GM12878 (cell line): ENCODE results near the gene GNB2. TPM values are rescaled to one million over a fixed set of nuclear protein-coding genes. Genes with fewer than 3 reads are reported as not detected.

Experiments used
- BCL11A ChIP-seq: IDR thresholded peaks from 2 replicates; pipeline ENCODE4 v1.6.1; 2011; ENCODE audit warnings: low read depth, low read length
- CBX5 ChIP-seq: sonication (generic); IDR thresholded peaks from 2 replicates; pipeline ENCODE4 v1.6.1; 2016; ENCODE audit warnings: low read depth, moderate library complexity, mild to moderate bottlenecking, inconsistent platforms
- CHD2 ChIP-seq: IDR thresholded peaks from 2 replicates; pipeline ENCODE4 v1.6.1; 2011; ENCODE audit warnings: low read depth, low read length, improper control_type of control experiment, borderline replicate concordance
- EGR1 ChIP-seq, 2 experiments: IDR thresholded peaks; 1 replicate in 1 of 2; 2 replicates in 1 of 2; pipeline ENCODE4 v1.6.1; 2011 to 2012; ENCODE audit warnings: low read depth in 2 of 2, low read length in 2 of 2, borderline replicate concordance in 1 of 2, mild to moderate bottlenecking in 1 of 2, moderate library complexity in 1 of 2
- EP300 ChIP-seq, 2 experiments: fragments of 150-350 bp in 1 of 2; IDR thresholded peaks; 2 replicates each; pipeline ENCODE4 v1.6.1; 2011 to 2012; ENCODE audit warnings: low read depth in 2 of 2, low read length in 2 of 2, borderline replicate concordance in 1 of 2, improper control_type of control experiment in 1 of 2, inconsistent platforms in 1 of 2; ENCODE audit not compliant: control insufficient read depth in 1 of 2
- HCFC1 ChIP-seq: fragments of 150-350 bp; IDR thresholded peaks from 2 replicates; pipeline ENCODE4 v1.6.1; 2014; ENCODE audit warnings: low read length
- HDAC6 ChIP-seq: fragments of 200-600 bp; sonication (generic); IDR thresholded peaks from one replicate; pipeline ENCODE4 v1.8.0; 2017; ENCODE audit warnings: antibody characterized with exemption; ENCODE audit not compliant: unreplicated experiment
- IKZF2 ChIP-seq, 2 experiments: fragments of 450-650 bp; IDR thresholded peaks; 2 replicates each; pipeline ENCODE4 v1.6.1; 2017; ENCODE audit warnings: mild to moderate bottlenecking in 2 of 2, moderate library complexity in 2 of 2
- IRF3 ChIP-seq: fragments of 450-650 bp; IDR thresholded peaks from 2 replicates; pipeline ENCODE4 v1.6.1; 2014; ENCODE audit warnings: mild to moderate bottlenecking
- IRF4 ChIP-seq: IDR thresholded peaks from 2 replicates; pipeline ENCODE4 v1.6.1; 2011; ENCODE audit warnings: low read depth, low read length
- MXI1 ChIP-seq: fragments of 150-350 bp; IDR thresholded peaks from 2 replicates; pipeline ENCODE4 v1.6.1; 2011; ENCODE audit warnings: low read depth, mild to moderate bottlenecking, inconsistent platforms, low read length, improper control_type of control experiment
- NKRF ChIP-seq: fragments of 450-650 bp; conservative IDR thresholded peaks from 2 replicates; pipeline ENCODE4 v1.6.1; 2017; ENCODE audit warnings: mild to moderate bottlenecking, moderate library complexity
- NR2C1 ChIP-seq: fragments of 450-650 bp; IDR thresholded peaks from 2 replicates; pipeline ENCODE4 v1.6.1; 2017; ENCODE audit warnings: antibody characterized with exemption, mild to moderate bottlenecking, moderate library complexity
- NRF1 ChIP-seq: conservative IDR thresholded peaks from 2 replicates; pipeline ENCODE4 v1.6.1; 2011; ENCODE audit warnings: mild to moderate bottlenecking, low read depth, low read length, improper control_type of control experiment
- POLR2A ChIP-seq: IDR thresholded peaks from 2 replicates; pipeline ENCODE4 v1.6.1; 2011; ENCODE audit warnings: low read depth, mild to moderate bottlenecking, low read length
- RAD21 ChIP-seq: IDR thresholded peaks from 2 replicates; pipeline ENCODE4 v1.6.1; 2011; ENCODE audit warnings: mild to moderate bottlenecking, low read depth, low read length, moderate library complexity; ENCODE audit not compliant: insufficient read depth
- STAT1 ChIP-seq: fragments of 450-650 bp; conservative IDR thresholded peaks from 2 replicates; pipeline ENCODE4 v1.6.1; 2014; ENCODE audit warnings: antibody characterized with exemption, mild to moderate bottlenecking
- ZNF24 ChIP-seq: fragments of 450-650 bp; IDR thresholded peaks from 2 replicates; pipeline ENCODE4 v1.6.1; 2017; ENCODE audit warnings: antibody characterized with exemption, mild to moderate bottlenecking
- ZNF622 ChIP-seq: fragments of 450-650 bp; IDR thresholded peaks from 2 replicates; pipeline ENCODE4 v1.6.1; 2017; ENCODE audit warnings: mild to moderate bottlenecking, inconsistent platforms
- ZZZ3 ChIP-seq: IDR thresholded peaks from 2 replicates; pipeline ENCODE4 v1.6.1; 2011; ENCODE audit warnings: low read depth; ENCODE audit not compliant: control insufficient read depth, insufficient read length
- polyA plus RNA-seq, 11 experiments: library from polyadenylated mRNA; depleted of rRNA in 4 of 11; unstranded in 6 of 11; stranded (reverse) in 5 of 11; fragments of >200 nt; fragmentation: Nextera tagmentation in 4 of 11; fragmentation: Illumina TruSeq in 1 of 11; extraction: Ambion mirVana in 4 of 11; extraction: Trizol in 1 of 11; gene quantifications; 1 replicate in 1 of 11; 2 replicates in 10 of 11; pipeline versions ENCODE4 v1.2.1 to v1.2.3, GENCODE V29; 2011 to 2016; ENCODE audit warnings: inconsistent platforms in 2 of 11, missing spikeins in 2 of 11, low read depth in 1 of 11
- total RNA-seq, 4 experiments: library from RNA; depleted of rRNA in 3 of 4; stranded (reverse); fragments of >200 nt in 3 of 4; fragmentation: Illumina TruSeq in 1 of 4; extraction: Trizol in 1 of 4; gene quantifications; 2 replicates each; pipeline versions ENCODE4 v1.2.1 to v1.2.3, GENCODE V29; 2013 to 2021
- TF ChIP-seq, protein P1 (sequence below): IDR thresholded peaks from 2 replicates; pipeline ENCODE4 v1.6.1; 2012; ENCODE audit warnings: mild to moderate bottlenecking, low read depth, low read length

The GNB2 gene
- total and polyA plus RNA-seq, 10 of the 15 experiments (the other 5 are each of a cell fraction or from before 2014, with no cell fraction given) = 0.35 to 175 (median 59.7) TPM

DNA sequence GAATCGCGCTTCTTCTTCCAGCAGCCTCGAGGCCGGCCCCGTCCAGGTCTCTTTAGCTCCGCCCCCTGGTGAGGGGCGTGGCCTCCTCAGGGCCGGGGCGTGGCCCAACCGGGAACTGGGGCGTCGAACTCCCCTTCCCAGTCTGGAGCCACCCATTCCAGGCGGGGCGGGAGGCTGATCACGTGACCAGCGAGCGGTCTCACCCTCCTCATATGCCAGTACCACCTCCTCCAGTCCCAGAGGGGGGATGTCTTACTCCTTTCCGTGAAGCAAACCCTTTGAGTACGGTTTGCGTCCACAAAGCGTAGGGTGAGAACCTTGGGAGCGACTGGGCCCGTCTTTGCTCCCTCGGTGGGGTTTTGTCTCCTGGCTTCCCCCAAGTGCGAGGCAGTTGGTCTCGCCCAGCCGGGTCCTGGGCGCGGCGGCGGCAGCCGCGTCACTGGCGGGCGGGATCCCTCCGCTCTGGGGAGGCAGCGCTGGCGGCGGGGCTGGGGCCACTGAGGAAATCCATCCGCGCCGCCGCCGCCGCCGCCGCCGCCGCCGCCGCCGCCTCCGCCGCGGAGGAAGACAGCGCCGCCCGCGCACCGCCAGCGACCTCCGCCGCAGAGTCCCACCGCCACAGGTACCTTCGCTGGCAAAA, at the start of gene GNB2 (continued):
- peak; percentile 64; the same call in 1 of the 2 replicates for TF ChIP-seq ZNF24
- TF ChIP-seq ZNF622 = no peak
- peak; percentile 53; the same call in 1 of the 2 replicates for TF ChIP-seq NR2C1
- TF ChIP-seq MXI1 = 0 out of 2 replicates have a peak, but pooled peaks have one; percentile 31
- peak; percentile 45; the same call in 1 of the 2 replicates for TF ChIP-seq HCFC1
- TF ChIP-seq IKZF2 (IDR thresholded peaks at IDR 0.05) = peak; percentile 90 to 91
- TF ChIP-seq BCL11A = peak; percentile 18; the same call in 1 of the 2 replicates
- no peak for TF ChIP-seq NRF1
- TF ChIP-seq RAD21 = no peak
- no peak for TF ChIP-seq HDAC6
- peak; percentile 97 for TF ChIP-seq CHD2
- TF ChIP-seq IRF3 = peak; percentile 62; the same call in 1 of the 2 replicates
- TF ChIP-seq EGR1 (IDR thresholded peaks at IDR 0.05; ENCODE audit: borderline replicate concordance in 1 of 2, low read depth in 2 of 2, low read length in 2 of 2) = 0 out of 3 replicates have a peak, but pooled peaks of 1 of the 2 experiments have one; percentile 37
- TF ChIP-seq EP300 (IDR thresholded peaks at IDR 0.05; ENCODE audit: borderline replicate concordance in 1 of 2, control insufficient read depth in 1 of 2, low read depth in 2 of 2, low read length in 2 of 2) = 0 out of 4 replicates have a peak, but pooled peaks of 1 of the 2 experiments have one; percentile 37
- TF ChIP-seq, protein P1, sequence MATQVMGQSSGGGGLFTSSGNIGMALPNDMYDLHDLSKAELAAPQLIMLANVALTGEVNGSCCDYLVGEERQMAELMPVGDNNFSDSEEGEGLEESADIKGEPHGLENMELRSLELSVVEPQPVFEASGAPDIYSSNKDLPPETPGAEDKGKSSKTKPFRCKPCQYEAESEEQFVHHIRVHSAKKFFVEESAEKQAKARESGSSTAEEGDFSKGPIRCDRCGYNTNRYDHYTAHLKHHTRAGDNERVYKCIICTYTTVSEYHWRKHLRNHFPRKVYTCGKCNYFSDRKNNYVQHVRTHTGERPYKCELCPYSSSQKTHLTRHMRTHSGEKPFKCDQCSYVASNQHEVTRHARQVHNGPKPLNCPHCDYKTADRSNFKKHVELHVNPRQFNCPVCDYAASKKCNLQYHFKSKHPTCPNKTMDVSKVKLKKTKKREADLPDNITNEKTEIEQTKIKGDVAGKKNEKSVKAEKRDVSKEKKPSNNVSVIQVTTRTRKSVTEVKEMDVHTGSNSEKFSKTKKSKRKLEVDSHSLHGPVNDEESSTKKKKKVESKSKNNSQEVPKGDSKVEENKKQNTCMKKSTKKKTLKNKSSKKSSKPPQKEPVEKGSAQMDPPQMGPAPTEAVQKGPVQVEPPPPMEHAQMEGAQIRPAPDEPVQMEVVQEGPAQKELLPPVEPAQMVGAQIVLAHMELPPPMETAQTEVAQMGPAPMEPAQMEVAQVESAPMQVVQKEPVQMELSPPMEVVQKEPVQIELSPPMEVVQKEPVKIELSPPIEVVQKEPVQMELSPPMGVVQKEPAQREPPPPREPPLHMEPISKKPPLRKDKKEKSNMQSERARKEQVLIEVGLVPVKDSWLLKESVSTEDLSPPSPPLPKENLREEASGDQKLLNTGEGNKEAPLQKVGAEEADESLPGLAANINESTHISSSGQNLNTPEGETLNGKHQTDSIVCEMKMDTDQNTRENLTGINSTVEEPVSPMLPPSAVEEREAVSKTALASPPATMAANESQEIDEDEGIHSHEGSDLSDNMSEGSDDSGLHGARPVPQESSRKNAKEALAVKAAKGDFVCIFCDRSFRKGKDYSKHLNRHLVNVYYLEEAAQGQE = no peak
- peak; percentile 37; the same call in 1 of the 2 replicates for TF ChIP-seq CBX5
- peak; percentile 93 for TF ChIP-seq NKRF
- no peak for TF ChIP-seq ZZZ3
- no peak for TF ChIP-seq IRF4
- TF ChIP-seq POLR2A = peak; percentile 75
- peak; percentile 77 for TF ChIP-seq STAT1
